Breast epithelium (tissue), 4 donors: ENCODE measurements around the gene MORN1. TPM values are rescaled to one million over a fixed set of nuclear protein-coding genes. Genes with fewer than 3 reads are reported as not detected.

ENCODE experiments used
- DNase-seq, 2 donors: peaks; one replicate each; pipeline ENCODE4 v3.0.0-alpha.2; 2019; ENCODE audit warnings: low spot score in 2 of 2
- H3K27ac ChIP-seq, 2 donors: fragments of 200-600 bp; sonication (generic) in 1 of 2; one replicate each; pipeline ENCODE4 v1.5.1; 2016 to 2019; ENCODE audit warnings: mild to moderate bottlenecking in 1 of 2
- H3K27me3 ChIP-seq, 2 donors: fragments of 200-600 bp; sonication (generic) in 1 of 2; one replicate each; pipeline versions ENCODE4 v1.5.1 to v1.6.0; 2017 to 2019; ENCODE audit warnings: control low read depth in 1 of 2, mild to moderate bottlenecking in 1 of 2
- H3K36me3 ChIP-seq: fragments of 200-600 bp; one replicate; pipeline ENCODE4 v1.5.1; 2019
- H3K4me1 ChIP-seq, 2 donors: fragments of 200-600 bp; sonication (generic); one replicate each; pipeline ENCODE4 v1.5.1; 2016 to 2019; ENCODE audit warnings: control low read depth in 1 of 2
- H3K4me3 ChIP-seq, 3 donors: fragments of 200-600 bp; sonication (generic); 1 replicate in 2 of 3; 2 replicates in 1 of 3; pipeline ENCODE4 v1.5.1; 2016 to 2019; ENCODE audit warnings: mild to moderate bottlenecking in 3 of 3, moderate library complexity in 2 of 3
- H3K9me3 ChIP-seq, 2 donors: fragments of 200-600 bp; sonication (generic) in 1 of 2; one replicate each; pipeline ENCODE4 v1.5.1; 2016 to 2019; ENCODE audit warnings: control low read depth in 1 of 2
- POLR2A ChIP-seq: fragments of 450-650 bp; IDR thresholded peaks from one replicate; pipeline ENCODE4 v1.6.1; 2016; ENCODE audit warnings: antibody characterized with exemption, mild to moderate bottlenecking, moderate library complexity
- POLR2AphosphoS5 ChIP-seq, 3 donors: sonication (generic); formaldehyde crosslinking; IDR thresholded peaks; one replicate each; pipeline ENCODE4 v1.6.1; 2017; ENCODE audit warnings: antibody characterized with exemption in 3 of 3
- intact Hi-C: fragments of 100-400 bp; cut with DNase I; formaldehyde crosslinking; loops from one replicate; pipeline ENCODE4 v1.15.1; 2023; ENCODE audit warnings: low total_unique reads
- total RNA-seq, 3 donors: library from RNA; depleted of rRNA; stranded (reverse); fragments of >200 nt; gene quantifications; one replicate each; pipeline ENCODE4 v1.1.0, GENCODE V29; 2016
- TF ChIP-seq, protein P1 (sequence below), 3 donors: fragments of 450-650 bp; IDR thresholded peaks; one replicate each; pipeline ENCODE4 v1.5.1; 2016 to 2017; ENCODE audit warnings: antibody characterized with exemption in 3 of 3, mild to moderate bottlenecking in 3 of 3, moderate library complexity in 3 of 3

MORN1 gene
- total RNA-seq, 3 donors from 2014 or later = 4.0 to 18.1 (median 17.7) TPM

GRCh38 chr1:2437617-2438016 is 46.3 kb upstream of the MORN1 start:
- intact Hi-C loops = no loop called here
- no peak overlapping the region for H3K27ac ChIP-seq
- TF ChIP-seq, protein P1, sequence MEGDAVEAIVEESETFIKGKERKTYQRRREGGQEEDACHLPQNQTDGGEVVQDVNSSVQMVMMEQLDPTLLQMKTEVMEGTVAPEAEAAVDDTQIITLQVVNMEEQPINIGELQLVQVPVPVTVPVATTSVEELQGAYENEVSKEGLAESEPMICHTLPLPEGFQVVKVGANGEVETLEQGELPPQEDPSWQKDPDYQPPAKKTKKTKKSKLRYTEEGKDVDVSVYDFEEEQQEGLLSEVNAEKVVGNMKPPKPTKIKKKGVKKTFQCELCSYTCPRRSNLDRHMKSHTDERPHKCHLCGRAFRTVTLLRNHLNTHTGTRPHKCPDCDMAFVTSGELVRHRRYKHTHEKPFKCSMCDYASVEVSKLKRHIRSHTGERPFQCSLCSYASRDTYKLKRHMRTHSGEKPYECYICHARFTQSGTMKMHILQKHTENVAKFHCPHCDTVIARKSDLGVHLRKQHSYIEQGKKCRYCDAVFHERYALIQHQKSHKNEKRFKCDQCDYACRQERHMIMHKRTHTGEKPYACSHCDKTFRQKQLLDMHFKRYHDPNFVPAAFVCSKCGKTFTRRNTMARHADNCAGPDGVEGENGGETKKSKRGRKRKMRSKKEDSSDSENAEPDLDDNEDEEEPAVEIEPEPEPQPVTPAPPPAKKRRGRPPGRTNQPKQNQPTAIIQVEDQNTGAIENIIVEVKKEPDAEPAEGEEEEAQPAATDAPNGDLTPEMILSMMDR (IDR thresholded peaks at IDR 0.05) = no peak
- TF ChIP-seq POLR2A = no peak
- TF ChIP-seq POLR2AphosphoS5 (IDR thresholded peaks at IDR 0.05) = no peak

DNA sequence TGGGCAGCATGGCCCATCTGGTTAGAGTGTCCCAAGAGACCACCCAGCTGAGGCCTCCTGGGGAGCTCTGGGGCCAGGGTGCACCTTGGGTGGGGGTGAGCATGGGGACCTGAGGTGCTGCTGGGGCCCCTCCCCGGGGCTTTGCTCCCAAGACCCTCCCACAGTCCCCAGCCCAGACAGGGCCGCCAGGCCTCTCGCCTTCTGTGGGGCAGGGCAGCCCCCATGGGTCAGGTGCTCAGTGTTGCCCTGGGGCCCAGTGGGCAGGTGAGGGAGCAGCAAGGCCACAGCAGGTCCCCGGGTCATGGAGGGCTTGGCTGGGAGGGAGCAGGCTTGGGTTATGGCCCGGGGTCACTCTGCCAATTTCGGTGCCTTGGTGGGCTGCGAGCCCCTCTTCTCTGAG is 45.5 kb upstream of the MORN1 start:
- peaks cover 0 to 23% of the 10 kb centered on the region in 2 donors for H3K27me3 ChIP-seq
- TF ChIP-seq, protein P1 (IDR thresholded peaks at IDR 0.05) = no peak
- no peak for TF ChIP-seq POLR2AphosphoS5 (IDR thresholded peaks at IDR 0.05)
- TF ChIP-seq POLR2A = no peak

More at GRCh38 chr1:2437617-2438016, 46.3 kb upstream of the MORN1 start:
- DNase-seq = no peak
- Histone ChIP-seq H3K36me3 (no peaks in the 10 kb centered on the region), H3K9me3 (no peaks in the 10 kb centered on the region), H3K4me3 (no peak overlapping the region), H3K4me1 (peaks cover 0 to 6% of the 10 kb centered on the region in 2 donors), H3K27me3 (peaks cover 0 to 25% of the 10 kb centered on the region in 2 donors)

DNA sequence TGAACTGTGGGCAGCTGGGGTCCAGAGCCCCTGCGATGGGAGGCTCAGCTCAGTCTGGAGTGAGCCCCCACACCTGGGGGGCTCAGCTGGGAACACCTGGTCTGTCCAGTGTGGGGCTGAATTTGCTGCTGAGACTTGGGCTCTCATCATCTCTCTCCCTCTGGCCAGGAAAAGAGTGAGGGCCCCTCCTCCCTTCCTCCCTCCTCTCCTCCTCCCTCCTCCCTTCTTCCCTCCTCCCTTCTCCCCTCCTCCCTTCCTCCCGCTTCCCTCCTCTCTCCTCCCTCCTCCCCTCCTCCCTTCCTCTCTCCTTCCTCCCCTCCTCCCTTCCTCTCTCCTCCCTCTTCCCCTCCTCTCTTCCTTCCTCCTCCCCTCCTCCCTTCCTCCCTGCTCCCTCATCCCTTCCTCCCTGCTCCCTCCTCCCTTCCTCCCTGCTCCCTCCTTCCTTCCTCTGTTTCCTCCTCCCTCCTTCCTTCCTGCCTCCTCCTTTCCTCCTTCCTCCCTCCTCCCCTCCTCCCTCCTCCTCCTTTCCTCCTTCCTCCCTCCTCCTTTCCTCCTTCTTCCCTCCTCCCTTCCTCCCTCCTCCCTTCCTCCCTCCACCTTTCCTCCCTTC is 44.5 kb upstream of the MORN1 start:
- no peaks in the 10 kb centered on the region for H3K9me3 ChIP-seq
- TF ChIP-seq POLR2A = no peak
- TF ChIP-seq, protein P1 (IDR thresholded peaks at IDR 0.05) = no peak
- TF ChIP-seq POLR2AphosphoS5 (IDR thresholded peaks at IDR 0.05) = no peak
- intact Hi-C loops = no loop called here
- H3K27ac ChIP-seq = no peak overlapping the region
- DNase-seq = no peak
- no peak overlapping the region for H3K4me3 ChIP-seq
- peaks cover 0 to 6% of the 10 kb centered on the region in 2 donors for H3K4me1 ChIP-seq
- H3K36me3 ChIP-seq = no peaks in the 10 kb centered on the region
- H3K27me3 ChIP-seq = peaks cover 0 to 20% of the 10 kb centered on the region in 2 donors

More for the DNA sequence above, 45.5 kb upstream of the MORN1 start:
- H3K27ac ChIP-seq = no peak overlapping the region
- H3K9me3 ChIP-seq = no peaks in the 10 kb centered on the region
- intact Hi-C loops = no loop called here
- H3K4me3 ChIP-seq = no peak overlapping the region
- peaks cover 0 to 6% of the 10 kb centered on the region in 2 donors for H3K4me1 ChIP-seq
- no peaks in the 10 kb centered on the region for H3K36me3 ChIP-seq
- DNase-seq = no peak

- H3K27me3 ChIP-seq = peaks cover 0 to 19% of the 10 kb centered on the region in 2 donors
- H3K27ac ChIP-seq = no peak overlapping the region
- DNase-seq = no peak
- H3K36me3 ChIP-seq = no peaks in the 10 kb centered on the region
- intact Hi-C loops = no loop called here
- H3K4me3 ChIP-seq = no peak overlapping the region
- H3K4me1 ChIP-seq = peaks cover 0 to 6% of the 10 kb centered on the region in 2 donors
- peaks cover 0 to 1% of the 10 kb centered on the region in 2 donors for H3K9me3 ChIP-seq
- TF ChIP-seq, protein P1 (IDR thresholded peaks at IDR 0.05) = no peak
Observed at GRCh38 chr1:2435091-2435490, 43.7 kb upstream of the MORN1 start.

- H3K4me3 ChIP-seq = no peak overlapping the region
- H3K27me3 ChIP-seq = peaks cover 0 to 21% of the 10 kb centered on the region in 2 donors
- no peak for TF ChIP-seq POLR2AphosphoS5 (IDR thresholded peaks at IDR 0.05)
- no peak for TF ChIP-seq POLR2A
- TF ChIP-seq, protein P1 (IDR thresholded peaks at IDR 0.05) = no peak
- H3K36me3 ChIP-seq = no peaks in the 10 kb centered on the region
- peaks cover 0 to 11% of the 10 kb centered on the region in 2 donors for H3K9me3 ChIP-seq
- no peak for DNase-seq
- H3K27ac ChIP-seq = no peak overlapping the region
- intact Hi-C loops = no loop called here
- peaks cover 0 to 6% of the 10 kb centered on the region in 2 donors for H3K4me1 ChIP-seq
Observed at GRCh38 chr1:2433936-2434655, 42.7 kb upstream of the MORN1 start.
